ENCODE data around the gene AFDN.

The AFDN gene

GRCh38 chr6:167918548-167919278, 92.0 kb downstream of the AFDN start:
- in situ Hi-C loops (cut with HindIII; ENCODE audit: low sequenced_read_pairs) = no loop called here

GRCh38 chr6:167919349-167919748, 92.6 kb downstream of the AFDN start:
- in situ Hi-C loops (cut with HindIII; ENCODE audit: low sequenced_read_pairs) = no loop called here

- in situ Hi-C loops (cut with HindIII; ENCODE audit: low sequenced_read_pairs) = no loop called here
Measured at GRCh38 chr6:167920165-167920564, 93.5 kb downstream of the AFDN start.

GRCh38 chr6:167921831-167922230, 95.1 kb downstream of the AFDN start:
- in situ Hi-C loops (cut with HindIII; ENCODE audit: low sequenced_read_pairs) = no loop called here

GRCh38 chr6:167925026-167925425, 98.3 kb downstream of the AFDN start:
- in situ Hi-C loops (cut with HindIII; ENCODE audit: low sequenced_read_pairs) = no loop called here

GRCh38 chr6:167927246-167927645, 100.5 kb downstream of the AFDN start:
- in situ Hi-C loops (cut with HindIII; ENCODE audit: low sequenced_read_pairs) = no loop called here

GRCh38 chr6:167928111-167928510, 101.4 kb downstream of the AFDN start:
- in situ Hi-C loops (cut with HindIII; ENCODE audit: low sequenced_read_pairs) = no loop called here

- in situ Hi-C loops (cut with HindIII; ENCODE audit: low sequenced_read_pairs) = no loop called here
Measured at GRCh38 chr6:167930295-167930694, 103.6 kb downstream of the AFDN start.

GRCh38 chr6:167932468-167933276, 106.0 kb downstream of the AFDN start:
- in situ Hi-C loops (cut with HindIII; ENCODE audit: low sequenced_read_pairs) = no loop called here

GRCh38 chr6:167933290-167933689, 106.6 kb downstream of the AFDN start:
- in situ Hi-C loops (cut with HindIII; ENCODE audit: low sequenced_read_pairs) = no loop called here

GRCh38 chr6:167933847-167934246, 107.1 kb downstream of the AFDN start:
- in situ Hi-C loops (cut with HindIII; ENCODE audit: low sequenced_read_pairs) = no loop called here

- in situ Hi-C loops (cut with HindIII; ENCODE audit: low sequenced_read_pairs) = no loop called here
Measured at GRCh38 chr6:167934426-167934864, 107.7 kb downstream of the AFDN start.

- in situ Hi-C loops (cut with HindIII; ENCODE audit: low sequenced_read_pairs) = no loop called here
Measured at GRCh38 chr6:167936051-167936450, 109.3 kb downstream of the AFDN start.

- in situ Hi-C loops (cut with HindIII; ENCODE audit: low sequenced_read_pairs) = no loop called here
Measured at GRCh38 chr6:167937301-167937700, 110.6 kb downstream of the AFDN start.

- in situ Hi-C loops (cut with HindIII; ENCODE audit: low sequenced_read_pairs) = no loop called here
Measured at GRCh38 chr6:167937948-167938911, 111.5 kb downstream of the AFDN start.

- in situ Hi-C loops (cut with HindIII; ENCODE audit: low sequenced_read_pairs) = no loop called here
Measured at GRCh38 chr6:167941822-167942221, 115.1 kb downstream of the AFDN start.

- in situ Hi-C loops (cut with HindIII; ENCODE audit: low sequenced_read_pairs) = no loop called here
Measured at GRCh38 chr6:167944130-167944529, 117.4 kb downstream of the AFDN start.

- in situ Hi-C loops (cut with HindIII; ENCODE audit: low sequenced_read_pairs) = no loop called here
Measured at GRCh38 chr6:167946007-167946406, 119.3 kb downstream of the AFDN start.

- in situ Hi-C loops (cut with HindIII; ENCODE audit: low sequenced_read_pairs) = no loop called here
Measured at GRCh38 chr6:167946604-167947003, 119.9 kb downstream of the AFDN start.

- in situ Hi-C loops (cut with HindIII; ENCODE audit: low sequenced_read_pairs) = no loop called here
Measured at GRCh38 chr6:167947716-167948115, 121.0 kb downstream of the AFDN start.

GRCh38 chr6:167948716-167949115, 122.0 kb downstream of the AFDN start:
- in situ Hi-C loops (cut with HindIII; ENCODE audit: low sequenced_read_pairs) = no loop called here

All from DLD1 (cell line).